ENCODE measurements around the gene CRABP2. TPM values are rescaled to one million over a fixed set of nuclear protein-coding genes. Genes with fewer than 3 reads are reported as not detected.

CRABP2 gene
- total and polyA plus RNA-seq, 2 of the 13 experiments (the other 11 are each of a cell fraction or from before 2014, with no cell fraction given), result 0.40 to 0.60 TPM

DNA sequence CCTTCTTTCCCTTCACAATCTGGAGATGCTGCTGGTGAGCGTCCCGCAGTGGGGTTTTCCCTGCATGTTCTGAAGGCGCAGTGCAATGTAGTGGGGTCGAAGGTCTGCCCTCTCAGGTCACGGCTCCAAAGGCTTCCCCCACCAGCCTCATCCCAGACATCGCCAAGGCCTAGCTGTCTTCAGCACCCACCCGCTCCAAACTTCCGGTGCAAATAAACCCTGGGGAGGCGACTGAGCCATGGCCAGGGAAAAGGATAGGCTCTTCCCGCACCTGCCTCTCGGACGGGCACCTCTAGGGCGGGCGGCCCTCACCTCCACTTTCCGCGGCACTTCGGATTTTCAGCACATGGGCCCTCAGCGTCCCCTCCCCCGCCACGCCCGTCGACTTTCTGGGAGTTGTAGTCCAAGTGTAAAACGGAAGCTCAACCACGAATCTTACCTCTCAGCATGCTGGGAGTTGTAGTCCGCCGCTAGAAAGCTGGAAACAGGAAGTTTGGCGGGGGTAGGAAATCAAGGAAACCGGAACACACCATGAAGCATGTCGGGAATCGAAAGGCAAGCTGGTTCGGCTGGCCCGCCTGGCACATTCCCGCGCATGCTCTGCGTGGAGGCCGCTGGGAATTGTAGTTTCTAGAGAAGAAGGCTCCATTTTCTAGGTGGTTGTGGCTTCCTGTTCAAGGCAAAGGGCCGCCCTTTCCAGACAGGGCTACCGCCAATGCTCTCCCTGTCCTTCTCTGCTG lies 35.5 kb upstream of the CRABP2 start, which contains the start of gene MRPL24 (continued):
- TF ChIP-seq, protein P1, sequence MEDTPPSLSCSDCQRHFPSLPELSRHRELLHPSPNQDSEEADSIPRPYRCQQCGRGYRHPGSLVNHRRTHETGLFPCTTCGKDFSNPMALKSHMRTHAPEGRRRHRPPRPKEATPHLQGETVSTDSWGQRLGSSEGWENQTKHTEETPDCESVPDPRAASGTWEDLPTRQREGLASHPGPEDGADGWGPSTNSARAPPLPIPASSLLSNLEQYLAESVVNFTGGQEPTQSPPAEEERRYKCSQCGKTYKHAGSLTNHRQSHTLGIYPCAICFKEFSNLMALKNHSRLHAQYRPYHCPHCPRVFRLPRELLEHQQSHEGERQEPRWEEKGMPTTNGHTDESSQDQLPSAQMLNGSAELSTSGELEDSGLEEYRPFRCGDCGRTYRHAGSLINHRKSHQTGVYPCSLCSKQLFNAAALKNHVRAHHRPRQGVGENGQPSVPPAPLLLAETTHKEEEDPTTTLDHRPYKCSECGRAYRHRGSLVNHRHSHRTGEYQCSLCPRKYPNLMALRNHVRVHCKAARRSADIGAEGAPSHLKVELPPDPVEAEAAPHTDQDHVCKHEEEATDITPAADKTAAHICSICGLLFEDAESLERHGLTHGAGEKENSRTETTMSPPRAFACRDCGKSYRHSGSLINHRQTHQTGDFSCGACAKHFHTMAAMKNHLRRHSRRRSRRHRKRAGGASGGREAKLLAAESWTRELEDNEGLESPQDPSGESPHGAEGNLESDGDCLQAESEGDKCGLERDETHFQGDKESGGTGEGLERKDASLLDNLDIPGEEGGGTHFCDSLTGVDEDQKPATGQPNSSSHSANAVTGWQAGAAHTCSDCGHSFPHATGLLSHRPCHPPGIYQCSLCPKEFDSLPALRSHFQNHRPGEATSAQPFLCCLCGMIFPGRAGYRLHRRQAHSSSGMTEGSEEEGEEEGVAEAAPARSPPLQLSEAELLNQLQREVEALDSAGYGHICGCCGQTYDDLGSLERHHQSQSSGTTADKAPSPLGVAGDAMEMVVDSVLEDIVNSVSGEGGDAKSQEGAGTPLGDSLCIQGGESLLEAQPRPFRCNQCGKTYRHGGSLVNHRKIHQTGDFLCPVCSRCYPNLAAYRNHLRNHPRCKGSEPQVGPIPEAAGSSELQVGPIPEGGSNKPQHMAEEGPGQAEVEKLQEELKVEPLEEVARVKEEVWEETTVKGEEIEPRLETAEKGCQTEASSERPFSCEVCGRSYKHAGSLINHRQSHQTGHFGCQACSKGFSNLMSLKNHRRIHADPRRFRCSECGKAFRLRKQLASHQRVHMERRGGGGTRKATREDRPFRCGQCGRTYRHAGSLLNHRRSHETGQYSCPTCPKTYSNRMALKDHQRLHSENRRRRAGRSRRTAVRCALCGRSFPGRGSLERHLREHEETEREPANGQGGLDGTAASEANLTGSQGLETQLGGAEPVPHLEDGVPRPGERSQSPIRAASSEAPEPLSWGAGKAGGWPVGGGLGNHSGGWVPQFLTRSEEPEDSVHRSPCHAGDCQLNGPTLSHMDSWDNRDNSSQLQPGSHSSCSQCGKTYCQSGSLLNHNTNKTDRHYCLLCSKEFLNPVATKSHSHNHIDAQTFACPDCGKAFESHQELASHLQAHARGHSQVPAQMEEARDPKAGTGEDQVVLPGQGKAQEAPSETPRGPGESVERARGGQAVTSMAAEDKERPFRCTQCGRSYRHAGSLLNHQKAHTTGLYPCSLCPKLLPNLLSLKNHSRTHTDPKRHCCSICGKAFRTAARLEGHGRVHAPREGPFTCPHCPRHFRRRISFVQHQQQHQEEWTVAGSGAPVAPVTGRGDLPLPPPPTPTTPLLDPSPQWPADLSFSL (CRISPR knock-in tag; IDR thresholded peaks at IDR 0.05), result no peak
- TF ChIP-seq SP4 (CRISPR knock-in tag; IDR thresholded peaks at IDR 0.05) (peak; percentile 62), RARA (CRISPR knock-in tag; IDR thresholded peaks at IDR 0.05) (no peak), ZNF891 (CRISPR knock-in tag; IDR thresholded peaks at IDR 0.05) (no peak; the same call in 1 of the 2 replicates), ZNF101 (CRISPR knock-in tag; IDR thresholded peaks at IDR 0.05; ENCODE audit: borderline replicate concordance, low read depth) (no peak), FOXK1 (CRISPR knock-in tag; IDR thresholded peaks at IDR 0.05; ENCODE audit: borderline replicate concordance, low read depth) (peak; percentile 91), ZNF501 (CRISPR knock-in tag; IDR thresholded peaks at IDR 0.05) (peak; percentile 99)
- TF ChIP-seq, protein P2, sequence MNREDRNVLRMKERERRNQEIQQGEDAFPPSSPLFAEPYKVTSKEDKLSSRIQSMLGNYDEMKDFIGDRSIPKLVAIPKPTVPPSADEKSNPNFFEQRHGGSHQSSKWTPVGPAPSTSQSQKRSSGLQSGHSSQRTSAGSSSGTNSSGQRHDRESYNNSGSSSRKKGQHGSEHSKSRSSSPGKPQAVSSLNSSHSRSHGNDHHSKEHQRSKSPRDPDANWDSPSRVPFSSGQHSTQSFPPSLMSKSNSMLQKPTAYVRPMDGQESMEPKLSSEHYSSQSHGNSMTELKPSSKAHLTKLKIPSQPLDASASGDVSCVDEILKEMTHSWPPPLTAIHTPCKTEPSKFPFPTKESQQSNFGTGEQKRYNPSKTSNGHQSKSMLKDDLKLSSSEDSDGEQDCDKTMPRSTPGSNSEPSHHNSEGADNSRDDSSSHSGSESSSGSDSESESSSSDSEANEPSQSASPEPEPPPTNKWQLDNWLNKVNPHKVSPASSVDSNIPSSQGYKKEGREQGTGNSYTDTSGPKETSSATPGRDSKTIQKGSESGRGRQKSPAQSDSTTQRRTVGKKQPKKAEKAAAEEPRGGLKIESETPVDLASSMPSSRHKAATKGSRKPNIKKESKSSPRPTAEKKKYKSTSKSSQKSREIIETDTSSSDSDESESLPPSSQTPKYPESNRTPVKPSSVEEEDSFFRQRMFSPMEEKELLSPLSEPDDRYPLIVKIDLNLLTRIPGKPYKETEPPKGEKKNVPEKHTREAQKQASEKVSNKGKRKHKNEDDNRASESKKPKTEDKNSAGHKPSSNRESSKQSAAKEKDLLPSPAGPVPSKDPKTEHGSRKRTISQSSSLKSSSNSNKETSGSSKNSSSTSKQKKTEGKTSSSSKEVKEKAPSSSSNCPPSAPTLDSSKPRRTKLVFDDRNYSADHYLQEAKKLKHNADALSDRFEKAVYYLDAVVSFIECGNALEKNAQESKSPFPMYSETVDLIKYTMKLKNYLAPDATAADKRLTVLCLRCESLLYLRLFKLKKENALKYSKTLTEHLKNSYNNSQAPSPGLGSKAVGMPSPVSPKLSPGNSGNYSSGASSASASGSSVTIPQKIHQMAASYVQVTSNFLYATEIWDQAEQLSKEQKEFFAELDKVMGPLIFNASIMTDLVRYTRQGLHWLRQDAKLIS (CRISPR knock-in tag; IDR thresholded peaks at IDR 0.05), result 0 out of 2 replicates have a peak, but pooled peaks have one; percentile 60
- TF ChIP-seq, protein P3, sequence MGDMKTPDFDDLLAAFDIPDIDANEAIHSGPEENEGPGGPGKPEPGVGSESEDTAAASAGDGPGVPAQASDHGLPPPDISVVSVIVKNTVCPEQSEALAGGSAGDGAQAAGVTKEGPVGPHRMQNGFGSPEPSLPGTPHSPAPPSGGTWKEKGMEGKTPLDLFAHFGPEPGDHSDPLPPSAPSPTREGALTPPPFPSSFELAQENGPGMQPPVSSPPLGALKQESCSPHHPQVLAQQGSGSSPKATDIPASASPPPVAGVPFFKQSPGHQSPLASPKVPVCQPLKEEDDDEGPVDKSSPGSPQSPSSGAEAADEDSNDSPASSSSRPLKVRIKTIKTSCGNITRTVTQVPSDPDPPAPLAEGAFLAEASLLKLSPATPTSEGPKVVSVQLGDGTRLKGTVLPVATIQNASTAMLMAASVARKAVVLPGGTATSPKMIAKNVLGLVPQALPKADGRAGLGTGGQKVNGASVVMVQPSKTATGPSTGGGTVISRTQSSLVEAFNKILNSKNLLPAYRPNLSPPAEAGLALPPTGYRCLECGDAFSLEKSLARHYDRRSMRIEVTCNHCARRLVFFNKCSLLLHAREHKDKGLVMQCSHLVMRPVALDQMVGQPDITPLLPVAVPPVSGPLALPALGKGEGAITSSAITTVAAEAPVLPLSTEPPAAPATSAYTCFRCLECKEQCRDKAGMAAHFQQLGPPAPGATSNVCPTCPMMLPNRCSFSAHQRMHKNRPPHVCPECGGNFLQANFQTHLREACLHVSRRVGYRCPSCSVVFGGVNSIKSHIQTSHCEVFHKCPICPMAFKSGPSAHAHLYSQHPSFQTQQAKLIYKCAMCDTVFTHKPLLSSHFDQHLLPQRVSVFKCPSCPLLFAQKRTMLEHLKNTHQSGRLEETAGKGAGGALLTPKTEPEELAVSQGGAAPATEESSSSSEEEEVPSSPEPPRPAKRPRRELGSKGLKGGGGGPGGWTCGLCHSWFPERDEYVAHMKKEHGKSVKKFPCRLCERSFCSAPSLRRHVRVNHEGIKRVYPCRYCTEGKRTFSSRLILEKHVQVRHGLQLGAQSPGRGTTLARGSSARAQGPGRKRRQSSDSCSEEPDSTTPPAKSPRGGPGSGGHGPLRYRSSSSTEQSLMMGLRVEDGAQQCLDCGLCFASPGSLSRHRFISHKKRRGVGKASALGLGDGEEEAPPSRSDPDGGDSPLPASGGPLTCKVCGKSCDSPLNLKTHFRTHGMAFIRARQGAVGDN (CRISPR knock-in tag; IDR thresholded peaks at IDR 0.05), result peak; percentile 96
- TF ChIP-seq, protein P4, sequence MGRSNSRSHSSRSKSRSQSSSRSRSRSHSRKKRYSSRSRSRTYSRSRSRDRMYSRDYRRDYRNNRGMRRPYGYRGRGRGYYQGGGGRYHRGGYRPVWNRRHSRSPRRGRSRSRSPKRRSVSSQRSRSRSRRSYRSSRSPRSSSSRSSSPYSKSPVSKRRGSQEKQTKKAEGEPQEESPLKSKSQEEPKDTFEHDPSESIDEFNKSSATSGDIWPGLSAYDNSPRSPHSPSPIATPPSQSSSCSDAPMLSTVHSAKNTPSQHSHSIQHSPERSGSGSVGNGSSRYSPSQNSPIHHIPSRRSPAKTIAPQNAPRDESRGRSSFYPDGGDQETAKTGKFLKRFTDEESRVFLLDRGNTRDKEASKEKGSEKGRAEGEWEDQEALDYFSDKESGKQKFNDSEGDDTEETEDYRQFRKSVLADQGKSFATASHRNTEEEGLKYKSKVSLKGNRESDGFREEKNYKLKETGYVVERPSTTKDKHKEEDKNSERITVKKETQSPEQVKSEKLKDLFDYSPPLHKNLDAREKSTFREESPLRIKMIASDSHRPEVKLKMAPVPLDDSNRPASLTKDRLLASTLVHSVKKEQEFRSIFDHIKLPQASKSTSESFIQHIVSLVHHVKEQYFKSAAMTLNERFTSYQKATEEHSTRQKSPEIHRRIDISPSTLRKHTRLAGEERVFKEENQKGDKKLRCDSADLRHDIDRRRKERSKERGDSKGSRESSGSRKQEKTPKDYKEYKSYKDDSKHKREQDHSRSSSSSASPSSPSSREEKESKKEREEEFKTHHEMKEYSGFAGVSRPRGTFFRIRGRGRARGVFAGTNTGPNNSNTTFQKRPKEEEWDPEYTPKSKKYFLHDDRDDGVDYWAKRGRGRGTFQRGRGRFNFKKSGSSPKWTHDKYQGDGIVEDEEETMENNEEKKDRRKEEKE (IDR thresholded peaks at IDR 0.05), result no peak
